Left hindlimb (tissue), 1 donor: ENCODE measurements around the gene TNFRSF1B.
"Not testable (repeated sequence)": the region's sequence is repeated elsewhere in the genome, so short reads cannot be mapped to it uniquely, and the experiment has no call there.

Experiments used
- DNase-seq: peaks from one replicate; pipeline ENCODE4 v3.0.0-alpha.2; 2018

Gene TNFRSF1B

GRCh38 chr1:12224092-12224491, 57.3 kb downstream of the TNFRSF1B start:
- DNase-seq = not testable (repeated sequence)

DNA sequence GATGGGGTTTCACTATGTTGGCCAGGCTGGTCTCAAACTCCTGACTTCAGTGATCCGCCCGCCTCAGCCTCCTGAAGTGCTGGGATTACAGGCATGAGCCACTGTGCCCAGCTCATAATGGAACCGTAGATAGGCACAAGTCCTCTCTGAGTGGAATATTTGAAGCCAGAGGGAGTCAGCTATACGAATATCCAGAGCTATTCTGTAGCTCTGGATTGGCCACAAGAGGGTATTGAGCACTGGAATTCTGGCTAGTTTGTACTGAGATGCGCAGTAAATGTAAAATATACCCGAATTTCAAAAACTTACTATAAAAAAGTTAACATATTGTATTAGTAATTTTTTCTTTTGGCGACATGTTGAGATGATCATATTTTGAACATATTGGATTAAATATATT, 62.2 kb downstream of the TNFRSF1B start:
- DNase-seq = no peak

DNA sequence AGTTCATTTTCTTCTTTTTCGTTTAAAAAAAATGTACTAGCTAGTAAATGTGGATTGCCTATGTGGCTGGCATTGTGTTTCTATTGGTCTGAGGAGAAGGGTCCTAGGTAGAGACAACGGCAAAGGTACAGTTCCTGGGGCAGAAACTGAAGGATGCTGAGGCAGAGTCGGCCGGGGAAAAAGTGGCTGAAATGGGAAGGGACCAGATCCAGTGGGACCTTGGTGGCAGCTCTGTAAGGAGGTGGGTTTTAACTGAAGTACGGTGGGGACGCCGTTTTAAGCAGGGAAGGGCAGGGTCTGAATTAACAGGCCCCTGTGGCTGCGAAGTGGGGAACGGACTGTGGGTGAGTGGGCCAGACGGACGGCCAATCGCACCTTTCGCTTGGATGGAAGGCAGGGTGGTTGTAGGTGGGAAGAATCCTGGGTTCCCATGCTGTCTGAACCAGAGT, 62.6 kb downstream of the TNFRSF1B start:
- no peak for DNase-seq

DNA sequence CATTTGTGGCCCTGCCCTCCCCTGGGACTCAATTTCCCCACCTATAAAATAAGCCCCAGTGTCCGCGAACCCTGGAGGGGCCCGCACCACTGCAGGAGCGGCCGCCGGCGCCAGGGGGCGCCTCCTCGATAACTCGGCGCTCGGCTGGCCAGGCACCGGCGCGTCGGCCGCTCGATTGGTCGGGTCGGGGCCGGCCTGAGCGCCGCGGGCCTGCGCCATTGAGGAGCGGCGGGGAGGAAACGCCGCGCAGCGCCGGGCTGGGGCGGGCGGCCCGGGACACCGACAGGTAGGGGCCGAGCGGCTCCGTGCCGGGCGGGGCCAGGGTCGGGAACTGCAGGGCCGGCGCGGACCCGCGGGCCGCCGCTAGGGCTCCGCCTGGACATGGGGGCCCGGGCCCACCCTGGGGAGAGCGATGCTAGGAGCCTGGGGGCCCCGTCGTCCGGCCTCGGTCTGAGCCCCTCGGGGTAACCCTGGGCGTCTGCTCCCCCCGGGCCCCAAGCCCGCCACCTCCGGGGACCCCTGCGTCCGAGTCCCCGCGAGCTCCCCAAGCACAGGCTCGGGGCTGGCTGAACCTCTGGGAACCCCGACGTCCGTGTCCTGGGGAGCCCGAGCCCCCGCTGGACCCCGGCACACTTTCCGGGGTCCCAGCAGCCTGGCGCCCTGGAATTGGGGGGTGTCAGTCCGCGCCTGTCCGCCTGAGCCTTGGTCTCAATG, 63.2 kb downstream of the TNFRSF1B start, which contains the start of gene VPS13D:
VPS13D (plus strand) TSS at position 196 of the 714 bp plus-strand sequence. CDS start 4,237 bp downstream, outside the sequence.
- DNase-seq = peak; percentile 85

GRCh38 chr1:12230549-12231275, 63.9 kb downstream of the TNFRSF1B start:
- DNase-seq = peak; percentile 49

- no peak for DNase-seq
These were observed 64.4 kb downstream of the TNFRSF1B start for GRCh38 chr1:12231276-12231595.

GRCh38 chr1:12232221-12232620, 65.4 kb downstream of the TNFRSF1B start:
- no peak for DNase-seq

DNA sequence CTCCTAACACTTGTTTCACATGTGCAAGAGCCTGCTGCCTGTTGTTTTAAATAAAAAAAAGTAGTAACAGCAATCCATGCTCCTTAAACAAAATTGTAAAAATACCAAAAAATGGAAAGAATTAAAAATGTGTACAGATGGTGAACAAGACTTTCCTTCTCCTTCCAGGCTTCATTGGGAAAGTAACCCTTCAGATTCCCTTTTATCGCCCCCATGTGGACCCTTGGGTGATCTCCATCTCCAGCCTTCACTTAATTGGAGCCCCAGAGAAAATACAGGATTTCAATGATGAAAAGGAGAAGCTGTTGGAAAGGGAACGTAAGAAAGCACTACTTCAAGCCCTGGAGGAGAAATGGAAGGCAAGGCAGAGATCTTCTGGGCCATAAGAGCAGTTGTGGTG, 77.3 kb downstream of the TNFRSF1B start:
- DNase-seq = no peak

GRCh38 chr1:12244585-12244984, 77.8 kb downstream of the TNFRSF1B start:
- DNase-seq = no peak

DNA sequence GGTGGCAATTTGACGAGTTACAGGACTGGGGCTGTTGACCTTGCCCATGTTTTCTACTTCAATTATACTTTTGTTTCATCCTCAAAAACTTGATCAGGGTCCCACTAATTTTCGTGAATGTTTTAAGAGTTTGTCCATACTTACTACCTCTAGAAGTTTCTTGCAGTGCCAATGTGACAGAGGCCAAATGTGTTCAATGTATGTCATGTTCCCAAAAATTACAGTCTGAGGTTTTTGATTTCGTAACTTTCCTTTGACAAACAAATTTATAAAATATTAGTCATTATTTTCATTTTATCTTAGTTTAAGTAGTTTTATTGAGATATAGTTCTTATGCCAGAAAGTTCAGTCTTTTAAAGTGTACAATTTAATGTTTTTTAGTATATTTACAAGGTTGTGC, 78.3 kb downstream of the TNFRSF1B start:
- DNase-seq = no peak

GRCh38 chr1:12245733-12246132, 78.9 kb downstream of the TNFRSF1B start:
- no peak for DNase-seq

DNA sequence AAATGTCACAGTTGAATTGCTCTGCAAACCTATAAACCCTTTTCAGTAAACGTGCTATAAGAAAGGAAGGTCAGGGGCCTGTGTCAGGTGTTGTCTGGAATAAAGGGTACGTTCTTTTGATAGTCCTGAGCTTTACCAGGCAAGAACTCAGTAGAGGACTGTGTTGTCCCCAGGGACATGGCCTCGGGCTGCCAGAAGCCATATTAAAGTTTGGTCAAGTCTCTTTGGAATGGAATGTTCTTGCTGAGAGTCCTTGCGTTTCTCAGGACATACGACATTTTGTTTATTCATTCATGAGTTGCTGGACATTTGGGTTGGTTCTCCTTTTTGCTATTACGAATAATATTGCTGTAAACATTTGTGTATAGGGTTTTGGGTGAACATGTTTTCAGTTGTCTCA, 79.8 kb downstream of the TNFRSF1B start:
- DNase-seq = no peak

- DNase-seq = no peak
These were observed 82.4 kb downstream of the TNFRSF1B start for GRCh38 chr1:12249181-12249580.

DNA sequence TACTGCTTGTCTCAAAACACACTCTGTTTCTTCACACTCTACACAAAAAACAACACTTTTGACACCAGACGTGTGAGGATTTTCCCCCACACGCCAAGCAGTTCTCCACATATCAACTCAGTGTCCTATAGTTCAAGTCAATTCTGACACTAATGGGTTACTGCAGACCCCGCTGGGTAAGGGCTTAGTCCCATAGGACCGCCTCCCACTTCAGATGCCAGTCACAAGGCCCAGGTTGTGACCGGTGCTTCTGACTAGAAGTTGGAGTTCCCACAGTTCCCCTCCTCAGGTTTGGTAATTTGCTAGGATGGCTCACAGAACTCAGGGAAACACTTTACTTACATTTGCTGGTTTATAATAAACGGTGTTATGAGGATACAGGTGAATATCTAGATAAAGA, 83.0 kb downstream of the TNFRSF1B start:
- DNase-seq = no peak

DNA sequence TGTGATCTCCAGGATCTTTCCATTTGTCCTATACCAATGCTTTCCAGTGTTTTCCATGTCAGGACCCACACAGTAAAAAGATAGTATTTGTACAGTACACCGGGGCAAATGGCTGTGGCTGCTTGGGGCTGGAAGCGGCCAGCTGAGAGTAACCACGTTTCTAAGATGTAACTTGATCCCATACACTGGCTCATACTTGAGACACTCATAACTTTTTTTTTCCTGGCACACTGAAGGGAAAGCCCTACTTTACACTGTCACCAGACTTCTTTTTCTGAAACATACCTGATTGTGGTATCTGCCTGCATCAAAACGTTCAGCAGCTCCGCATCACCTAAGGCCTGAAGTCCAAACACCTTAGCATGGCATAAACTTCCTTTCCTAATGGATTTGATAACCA, 84.7 kb downstream of the TNFRSF1B start:
- no peak for DNase-seq

- DNase-seq = no peak
These were observed 89.1 kb downstream of the TNFRSF1B start for GRCh38 chr1:12255913-12256312.

DNA sequence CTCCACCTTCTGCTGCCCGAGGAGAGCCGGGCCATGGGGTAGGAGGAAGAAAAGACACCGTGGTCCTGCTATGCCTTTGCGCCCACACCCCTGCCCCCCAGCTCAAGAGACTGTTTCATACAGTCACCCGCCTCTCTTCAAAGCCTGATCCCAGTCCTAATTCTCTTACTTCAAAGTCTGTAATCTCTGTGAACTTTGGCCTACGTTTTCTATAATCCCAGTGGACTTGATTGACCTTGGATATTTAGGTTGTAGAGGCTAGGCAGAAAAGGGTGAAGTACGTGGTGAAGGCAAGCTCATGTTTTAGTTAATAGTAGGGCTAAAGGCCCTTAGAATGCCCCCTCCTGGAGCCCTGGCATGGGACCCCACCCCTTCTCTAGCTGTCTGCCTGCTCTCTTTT, 91.5 kb downstream of the TNFRSF1B start:
- no peak for DNase-seq
